ENCODE results near the gene EPGN.

Gene EPGN, protein sequence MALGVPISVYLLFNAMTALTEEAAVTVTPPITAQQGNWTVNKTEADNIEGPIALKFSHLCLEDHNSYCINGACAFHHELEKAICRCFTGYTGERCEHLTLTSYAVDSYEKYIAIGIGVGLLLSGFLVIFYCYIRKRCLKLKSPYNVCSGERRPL

DNA sequence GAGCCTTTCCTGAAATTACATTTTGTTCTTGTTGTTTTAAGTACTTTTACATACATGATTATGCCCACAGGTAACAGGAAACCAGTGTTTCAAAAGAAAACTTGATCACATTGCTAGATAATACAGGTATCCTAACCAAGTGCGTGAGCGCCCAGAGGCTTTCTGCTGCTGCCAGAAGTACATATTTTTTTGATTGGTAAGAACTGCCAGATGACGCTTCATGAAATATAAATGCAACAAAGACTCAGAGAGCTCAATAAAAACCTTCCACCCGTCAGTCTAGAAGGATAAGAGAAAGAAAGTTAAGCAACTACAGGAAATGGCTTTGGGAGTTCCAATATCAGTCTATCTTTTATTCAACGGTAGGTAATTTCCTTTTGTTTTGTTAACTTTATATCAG, at the start of gene EPGN:
TSS of gene EPGN (plus strand) at position 256 of the 400 bp plus-strand sequence. CDS start at position 320, 64 bp downstream.
- no peak for DNase-seq (ENCODE audit: low read depth)

DNA sequence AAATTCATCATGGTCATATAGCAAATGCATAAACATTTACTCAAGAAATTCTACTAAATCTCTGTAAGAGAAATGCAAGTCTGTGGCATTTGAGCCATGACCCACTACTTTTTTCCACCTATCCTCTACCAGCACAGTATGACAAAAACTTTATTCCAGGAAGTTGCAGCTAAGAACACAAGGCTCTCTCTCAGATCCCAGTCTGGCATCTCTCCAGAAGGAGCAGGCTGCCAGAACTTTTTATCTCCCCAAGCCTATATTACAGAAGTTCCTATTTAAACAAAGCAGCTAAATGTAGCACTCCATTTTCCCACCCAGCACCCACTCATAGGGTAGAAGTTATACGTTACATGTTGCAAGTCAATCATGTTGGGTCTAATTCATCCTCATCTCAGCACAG, 49.3 kb upstream of the EPGN start:
- no peak for DNase-seq (ENCODE audit: low read depth)

DNA sequence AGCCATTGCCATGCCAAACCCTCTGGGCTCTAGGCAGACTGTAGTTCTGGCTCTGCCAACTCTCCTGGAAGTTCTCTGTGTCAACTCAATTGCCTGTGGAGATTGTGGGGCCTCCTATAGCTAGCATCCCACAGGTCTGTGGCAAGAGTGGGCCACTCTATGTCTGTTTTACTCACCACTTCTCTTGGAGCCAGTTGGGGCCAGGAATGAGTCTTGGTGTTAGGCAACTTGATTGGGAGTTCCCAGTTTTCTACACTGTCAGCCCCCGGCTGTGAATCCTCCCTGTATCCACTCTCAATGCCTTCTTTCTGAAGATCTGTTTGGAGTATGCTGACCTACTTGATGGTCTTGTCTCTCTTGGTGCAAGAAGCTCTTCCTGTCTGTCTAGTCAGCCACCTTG, 48.2 kb upstream of the EPGN start:
- DNase-seq (ENCODE audit: low read depth), result no peak

DNA sequence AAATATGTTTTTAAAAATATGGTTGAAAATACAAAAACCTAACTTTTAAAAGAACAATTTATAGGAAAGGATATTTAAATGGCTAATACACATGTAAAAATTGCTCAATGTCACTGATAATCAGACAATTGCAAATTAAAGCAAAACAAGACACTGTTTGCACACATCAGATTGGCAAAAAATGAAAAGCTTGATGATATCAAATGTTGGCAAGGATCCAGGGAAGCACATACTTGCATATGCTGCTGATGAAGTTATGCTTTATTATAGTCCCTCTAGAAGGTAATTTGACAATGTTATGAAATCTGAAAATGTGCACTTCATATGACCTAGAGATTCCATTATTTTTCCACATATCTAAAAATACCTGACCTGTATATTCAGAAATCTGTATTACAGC, 45.7 kb upstream of the EPGN start:
- no peak for DNase-seq (ENCODE audit: low read depth)

DNA sequence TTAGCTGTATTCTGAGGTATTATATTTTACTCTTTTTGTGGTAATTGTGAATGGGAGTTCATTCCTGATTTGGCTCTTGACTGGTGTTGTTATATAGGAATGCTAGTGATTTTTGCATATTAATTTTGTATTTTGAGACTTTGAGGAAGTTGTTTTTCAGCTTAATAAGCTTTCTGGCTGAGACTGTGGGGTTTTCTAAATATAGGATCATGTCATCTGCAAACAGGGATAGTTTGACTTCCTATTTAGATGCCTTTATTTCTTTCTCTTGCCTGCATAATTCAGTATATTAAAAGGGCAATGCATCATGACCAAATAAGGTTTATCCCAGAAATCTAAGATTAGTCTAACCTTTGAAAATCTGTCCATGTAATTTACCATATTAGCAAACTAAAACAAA, 44.7 kb upstream of the EPGN start:
- no peak for DNase-seq (ENCODE audit: low read depth)

DNA sequence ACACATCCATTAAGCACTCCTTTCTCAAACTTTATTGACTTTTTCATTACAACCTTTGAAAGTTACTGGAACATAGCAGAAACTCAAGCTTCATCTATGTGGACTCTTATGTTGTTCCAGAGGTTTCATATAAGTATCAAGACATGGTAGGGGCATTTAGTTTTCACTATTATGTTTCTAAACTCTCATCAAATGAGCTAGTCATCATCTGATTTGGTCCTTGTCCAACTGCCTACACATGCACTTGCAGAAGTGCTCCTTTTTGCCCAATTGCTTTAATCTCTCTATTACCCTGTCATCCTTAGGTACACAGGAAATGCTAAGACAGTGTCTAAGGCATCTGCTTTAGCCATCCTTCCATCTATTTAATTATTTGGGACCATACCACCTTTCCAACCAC, 42.2 kb upstream of the EPGN start:
- DNase-seq (ENCODE audit: low read depth), result no peak

DNA sequence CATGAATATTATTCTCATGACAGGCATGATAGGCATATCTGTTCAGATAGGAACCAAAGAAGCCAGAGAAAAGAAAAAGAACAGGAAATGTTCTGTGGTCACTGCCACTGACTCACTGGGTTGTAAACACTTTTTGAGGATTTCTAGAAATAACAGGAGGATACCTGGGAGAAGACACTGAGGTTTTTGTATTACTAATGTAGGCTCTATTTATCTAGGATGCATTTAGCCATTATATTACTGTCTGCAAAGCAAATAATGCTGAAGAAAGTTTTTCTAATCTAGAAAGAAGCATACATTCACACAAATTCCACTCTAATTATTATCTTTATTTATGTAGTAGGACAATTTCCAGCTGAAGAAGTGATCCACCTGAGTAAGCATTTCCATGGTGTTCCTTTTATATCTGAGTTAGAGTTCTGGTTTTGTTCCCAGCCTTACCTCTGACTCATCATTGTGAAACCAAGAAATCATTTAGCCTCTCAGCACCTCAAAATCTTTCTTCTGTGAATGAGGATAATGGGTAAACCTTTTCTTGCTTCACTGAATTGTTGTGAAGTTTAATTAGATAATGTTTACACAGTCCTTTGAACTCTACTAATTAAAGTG, 40.2 kb upstream of the EPGN start:
- DNase-seq (ENCODE audit: low read depth), result no peak

DNA sequence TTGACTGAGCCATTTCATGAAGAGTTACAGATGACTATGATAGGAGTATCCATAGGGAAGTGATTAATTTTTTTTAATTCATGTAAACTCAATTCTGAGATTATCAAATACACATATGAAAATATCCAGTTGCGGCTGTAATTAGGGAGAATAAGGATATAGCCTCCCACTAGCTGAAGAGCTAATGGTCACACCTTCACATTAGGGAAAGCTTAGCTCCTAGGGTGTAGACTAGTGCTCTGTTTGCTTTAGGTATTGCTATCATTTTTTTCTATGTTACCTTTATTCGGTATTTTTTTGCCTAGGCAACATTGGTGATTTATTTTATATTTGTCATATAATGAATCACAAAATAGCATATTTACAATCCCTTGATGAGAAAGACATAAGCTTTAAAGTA, 39.6 kb upstream of the EPGN start:
- DNase-seq (ENCODE audit: low read depth), result no peak

DNA sequence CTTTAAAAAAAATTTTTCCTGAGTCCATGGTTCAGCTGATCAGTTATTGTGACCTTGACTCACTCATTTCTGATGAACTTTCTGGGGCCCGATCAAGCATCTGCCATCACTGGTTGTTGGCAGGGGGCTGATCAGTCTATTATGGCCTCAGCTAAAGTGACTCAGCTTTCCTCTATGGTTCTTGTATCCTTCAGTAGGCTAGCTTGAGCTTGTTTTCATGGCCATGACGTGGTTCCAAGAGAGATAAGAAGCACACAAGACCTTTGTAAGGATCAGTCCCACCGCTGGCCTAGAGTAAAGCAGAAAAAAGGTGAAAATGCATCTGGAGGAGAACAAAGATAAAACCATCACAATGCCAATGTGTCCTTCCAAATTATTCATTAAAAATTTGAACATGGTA, 29.8 kb upstream of the EPGN start:
- DNase-seq (ENCODE audit: low read depth), result no peak

DNA sequence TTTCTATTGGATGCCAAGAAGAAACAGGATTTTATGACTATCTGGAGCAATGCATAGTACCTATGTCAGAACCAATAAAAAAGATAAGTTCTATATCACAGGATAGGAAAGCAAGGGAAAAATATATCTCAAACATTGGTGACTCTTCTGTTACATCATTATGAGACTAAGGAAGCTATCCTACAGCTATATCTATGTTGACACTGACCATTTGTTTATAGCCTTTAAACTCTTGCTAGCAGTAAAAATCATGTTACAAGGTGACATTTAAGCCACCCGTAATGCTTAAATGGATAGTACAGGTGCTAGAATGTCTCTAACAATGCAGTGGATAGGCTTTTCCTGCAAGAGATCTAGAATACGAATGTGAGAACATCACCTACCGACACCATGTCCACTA, 28.6 kb upstream of the EPGN start:
- no peak for DNase-seq (ENCODE audit: low read depth)

DNA sequence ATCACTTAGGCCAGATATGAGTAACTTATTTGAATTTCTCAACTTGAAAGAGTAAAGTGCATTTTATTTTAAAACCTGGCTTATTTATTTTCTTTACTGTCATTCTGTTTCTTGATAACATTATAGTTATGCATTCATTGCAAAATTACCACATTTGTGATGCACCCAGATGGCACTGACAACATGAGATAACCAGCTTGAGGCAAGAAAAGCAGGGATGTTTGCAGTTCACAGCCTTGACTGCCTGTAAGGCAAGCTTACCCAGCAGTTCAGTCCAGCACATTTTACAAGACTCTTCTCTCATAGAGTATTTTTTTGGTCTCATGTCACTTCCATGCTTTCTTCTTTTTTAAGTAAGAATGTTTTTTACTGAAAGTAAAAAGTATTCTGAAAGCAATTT, 25.3 kb upstream of the EPGN start:
- no peak for DNase-seq (ENCODE audit: low read depth)

DNA sequence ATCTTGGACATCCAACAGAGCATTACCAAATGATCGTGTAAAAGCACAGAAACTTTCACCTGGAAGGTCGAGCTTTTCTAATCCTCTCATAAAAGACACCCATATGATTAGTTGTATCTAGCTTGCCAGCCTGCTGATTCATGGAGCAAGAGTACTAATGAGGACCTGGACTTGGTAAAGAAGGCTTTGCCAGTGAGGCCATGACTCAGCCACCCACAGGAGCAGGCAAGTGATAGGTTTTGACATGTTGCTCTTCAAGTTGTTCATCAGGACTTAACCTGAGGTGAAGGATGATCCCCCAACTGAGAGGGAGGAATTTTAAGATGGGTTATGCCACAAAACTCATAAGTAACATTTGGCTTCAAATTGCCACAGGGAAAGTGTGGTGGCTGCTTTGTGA, 24.7 kb upstream of the EPGN start:
- DNase-seq (ENCODE audit: low read depth), result no peak

DNA sequence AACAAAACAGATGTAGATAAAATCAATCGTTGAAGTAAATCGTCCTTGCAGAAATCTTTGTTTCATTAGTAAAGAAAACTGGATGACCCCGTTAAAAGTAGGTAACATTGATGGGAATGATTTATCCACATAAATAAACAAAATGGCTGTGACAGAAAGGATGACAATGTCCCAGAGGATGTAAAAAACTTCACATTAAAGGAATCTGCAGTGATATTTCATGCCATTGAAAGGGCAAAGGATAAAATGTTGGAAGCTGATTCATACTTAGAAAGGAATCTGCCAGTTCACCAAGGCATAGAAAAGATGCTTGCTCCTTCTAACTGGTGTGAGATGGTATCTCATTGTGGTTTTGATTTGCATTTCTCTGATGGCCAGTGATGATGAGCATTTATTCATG, 24.2 kb upstream of the EPGN start:
- no peak for DNase-seq (ENCODE audit: low read depth)

DNA sequence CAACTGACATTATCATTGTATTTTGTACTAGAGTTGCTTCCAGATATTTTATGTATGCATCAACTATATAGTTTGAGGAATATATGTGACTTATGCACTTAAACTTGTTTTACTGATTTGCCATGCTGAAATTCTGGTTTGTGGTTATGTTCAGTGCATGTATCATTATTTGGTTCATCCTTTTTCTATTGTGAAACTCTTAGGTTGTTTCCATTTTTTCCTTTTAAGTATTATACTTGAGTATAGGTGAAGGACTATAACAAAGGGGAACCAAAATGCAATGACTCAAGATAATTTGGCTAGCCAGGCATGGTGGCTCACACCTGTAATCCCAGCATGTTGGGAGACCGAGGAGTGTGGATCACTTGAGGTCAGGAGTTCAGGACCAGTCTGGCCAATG, 21.1 kb upstream of the EPGN start:
- DNase-seq (ENCODE audit: low read depth), result no peak

DNA sequence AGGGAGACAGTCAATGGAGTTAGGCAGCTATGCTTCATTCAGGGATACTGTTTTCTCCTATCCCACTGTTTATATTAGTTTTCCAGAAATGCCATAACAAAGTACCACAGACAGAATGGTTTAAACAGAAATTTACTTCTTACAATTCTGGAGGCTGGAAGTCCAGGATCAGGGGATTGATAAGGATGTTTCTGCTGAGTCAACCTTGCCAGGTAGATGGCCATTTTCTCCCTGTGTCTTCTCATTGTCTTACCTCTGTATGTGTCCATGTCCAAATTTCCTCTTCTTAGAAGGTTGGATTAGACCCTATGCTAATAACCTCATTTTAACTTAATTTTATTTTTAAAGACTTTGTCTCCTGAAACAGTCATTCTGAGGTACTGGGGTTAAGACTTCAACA, 20.5 kb upstream of the EPGN start:
- no peak for DNase-seq (ENCODE audit: low read depth)

DNA sequence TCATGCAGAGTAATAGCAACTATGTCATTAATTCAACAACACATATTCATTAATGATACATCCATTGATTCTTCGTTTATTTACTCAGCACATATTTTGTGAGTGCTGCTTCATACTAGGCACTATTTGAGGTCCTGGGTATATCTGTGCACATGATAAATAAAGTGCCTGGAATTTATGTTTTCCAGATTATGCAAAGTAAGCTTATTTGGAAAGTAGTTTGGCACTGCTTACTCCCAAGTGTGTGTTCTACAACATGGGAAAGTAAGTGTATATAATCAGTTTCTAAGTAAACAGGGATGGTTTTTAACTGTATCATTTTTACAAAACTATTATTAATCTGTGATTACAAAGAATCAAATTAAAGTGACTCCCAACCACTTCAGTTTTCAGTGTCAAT, 16.8 kb upstream of the EPGN start:
- no peak for DNase-seq (ENCODE audit: low read depth)

DNA sequence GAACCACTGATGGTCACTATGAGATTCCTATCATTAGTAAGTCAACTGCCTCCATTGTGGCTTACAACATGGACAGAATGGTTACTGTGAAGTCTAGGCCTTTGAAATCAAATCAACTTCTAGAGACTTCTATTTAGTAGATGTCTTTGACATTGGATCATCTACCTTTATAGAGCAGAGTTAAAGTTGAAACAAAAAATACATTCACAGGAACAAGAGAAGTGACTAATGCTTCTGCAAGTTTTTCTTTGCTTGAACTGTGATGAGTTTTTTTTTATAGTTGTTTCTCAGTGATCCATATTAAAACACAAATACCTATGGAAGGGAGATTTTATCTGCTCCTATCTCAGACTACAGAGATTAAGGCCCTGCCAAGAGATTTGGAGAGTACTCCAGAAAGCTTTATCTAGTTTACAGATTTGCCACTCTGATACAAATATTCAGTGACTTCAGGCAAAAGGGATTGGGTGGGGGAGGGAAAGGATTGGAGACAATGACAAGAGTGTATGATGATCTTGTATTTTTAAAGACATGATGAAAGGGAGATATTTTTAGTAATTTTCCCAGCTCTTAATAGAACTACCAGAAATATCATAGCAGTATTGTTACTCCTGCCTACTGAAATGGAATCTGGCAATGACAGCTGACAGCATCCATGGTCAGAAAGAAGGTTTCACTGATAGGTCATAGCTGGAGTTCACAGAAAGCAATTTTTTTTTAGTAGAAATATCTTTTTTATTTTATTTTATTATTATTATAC, 16.0 kb upstream of the EPGN start:
- no peak for DNase-seq (ENCODE audit: low read depth)

DNA sequence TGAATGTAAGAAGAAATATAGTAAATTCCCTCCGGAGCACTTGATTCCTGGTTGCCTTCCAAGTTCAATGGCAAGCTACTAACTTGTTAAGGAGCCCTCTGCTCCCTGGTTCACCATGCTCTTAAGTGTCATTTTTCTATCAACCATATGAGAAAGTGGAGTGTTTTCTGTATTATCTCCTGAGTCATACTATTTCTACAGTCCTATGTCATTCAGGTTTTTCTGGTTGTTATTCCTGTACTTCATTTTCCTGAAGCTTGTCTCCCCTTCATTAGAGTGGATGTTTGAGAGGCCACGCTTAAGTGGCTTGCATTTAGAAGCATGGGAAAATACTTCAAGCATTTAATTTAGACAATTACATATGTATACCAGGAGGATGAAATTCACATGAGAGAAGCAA, 14.7 kb upstream of the EPGN start:
- DNase-seq (ENCODE audit: low read depth), result no peak

DNA sequence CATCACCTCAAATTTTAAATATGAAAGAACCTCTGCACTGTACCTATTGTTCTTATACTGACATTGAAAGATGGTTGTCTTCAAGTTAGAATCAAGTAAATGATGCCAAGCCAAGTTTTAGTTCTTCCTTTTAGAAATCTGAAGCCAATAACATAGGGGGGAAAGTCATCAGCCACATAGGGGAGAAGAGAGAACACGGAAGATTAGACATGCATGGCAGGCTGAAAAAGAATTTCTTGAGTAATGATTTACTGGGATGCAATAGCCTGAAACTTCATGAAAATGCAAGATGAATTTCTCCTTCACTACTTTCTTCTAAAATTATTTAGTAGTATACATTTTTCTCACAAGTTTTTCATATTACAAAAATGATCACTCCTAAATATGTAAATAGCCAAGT, 13.6 kb upstream of the EPGN start:
- DNase-seq (ENCODE audit: low read depth), result no peak

DNA sequence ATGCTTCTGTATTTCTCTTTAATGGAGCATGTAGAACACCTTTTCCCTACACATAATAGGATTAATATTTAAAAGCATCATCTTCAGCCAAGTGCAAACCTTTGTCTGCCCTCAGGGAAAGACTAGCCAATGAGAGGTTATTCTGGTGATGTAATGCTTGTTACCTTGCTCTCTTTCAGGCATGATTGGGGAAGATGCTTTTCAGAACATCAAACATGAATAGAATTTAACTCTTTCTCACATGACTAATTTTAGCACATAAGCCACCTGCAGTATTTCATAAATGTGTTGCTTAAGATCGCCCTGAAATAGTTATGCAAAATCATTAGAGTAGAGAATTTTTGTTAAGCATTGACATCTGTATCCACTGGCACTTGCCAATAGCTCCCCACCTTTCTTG, 10.7 kb upstream of the EPGN start:
- no peak for DNase-seq (ENCODE audit: low read depth)

DNA sequence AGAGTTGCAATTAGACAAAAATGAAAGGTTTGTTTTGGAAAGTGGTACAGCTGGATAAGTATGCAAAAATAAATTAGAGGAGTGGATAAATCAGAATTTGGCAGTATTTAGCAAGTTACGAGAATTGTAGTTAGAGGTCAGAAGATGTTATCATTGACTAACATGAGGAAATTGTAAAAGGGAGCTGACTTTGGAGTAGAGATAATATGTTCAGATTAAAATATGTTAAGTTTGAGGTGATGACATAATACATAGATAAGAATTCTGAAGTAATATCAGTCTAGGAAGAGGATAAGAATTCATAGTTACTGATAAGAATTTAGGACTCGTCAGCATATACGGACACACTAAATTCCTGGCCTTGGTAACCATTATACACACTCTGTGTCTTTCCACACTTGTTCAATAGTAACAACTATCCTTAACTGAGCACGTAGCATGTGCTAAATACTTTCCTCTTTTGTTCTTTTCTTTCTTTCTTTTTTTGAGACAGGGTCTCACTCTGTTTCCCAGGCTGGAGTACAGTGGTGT, 4.1 kb upstream of the EPGN start:
- no peak for DNase-seq (ENCODE audit: low read depth)

DNA sequence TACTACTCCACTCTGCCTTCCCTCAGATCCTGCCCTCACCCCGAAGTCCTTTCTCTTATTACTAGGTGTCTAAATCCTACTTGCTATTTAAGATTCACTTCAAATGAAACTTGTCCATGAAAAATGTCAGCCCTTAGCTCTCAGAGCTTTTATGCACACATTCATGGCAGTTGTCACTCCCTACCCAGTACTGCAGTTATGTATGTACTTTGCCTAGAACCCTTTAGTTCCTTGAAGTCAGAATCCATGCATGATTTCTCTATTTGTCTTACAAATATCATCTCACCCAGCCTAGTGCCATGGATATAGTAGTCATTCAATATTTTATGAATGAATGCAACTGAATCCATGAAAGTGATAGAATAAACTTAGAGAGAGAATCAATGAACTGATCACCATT, 3.3 kb upstream of the EPGN start:
- no peak for DNase-seq (ENCODE audit: low read depth)

DNA sequence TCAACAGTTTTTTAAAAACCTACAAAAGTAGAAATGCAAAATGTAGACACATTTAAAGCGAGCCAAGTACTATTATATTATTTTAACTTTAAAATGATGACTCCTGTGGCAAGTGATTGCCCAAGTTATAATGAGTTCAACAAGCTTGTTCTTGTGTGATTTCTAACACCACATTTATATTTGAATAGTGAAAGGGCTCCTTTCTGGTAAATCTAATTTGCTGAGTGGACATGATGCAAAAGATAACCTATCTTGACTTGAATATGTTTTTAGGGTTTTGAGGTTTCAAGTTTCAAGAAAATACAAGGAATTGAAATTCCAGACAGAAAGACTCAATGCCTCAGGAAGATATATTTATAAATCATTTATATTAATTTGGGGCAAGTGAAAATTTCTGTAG, 1.1 kb upstream of the EPGN start:
- no peak for DNase-seq (ENCODE audit: low read depth)

DNA sequence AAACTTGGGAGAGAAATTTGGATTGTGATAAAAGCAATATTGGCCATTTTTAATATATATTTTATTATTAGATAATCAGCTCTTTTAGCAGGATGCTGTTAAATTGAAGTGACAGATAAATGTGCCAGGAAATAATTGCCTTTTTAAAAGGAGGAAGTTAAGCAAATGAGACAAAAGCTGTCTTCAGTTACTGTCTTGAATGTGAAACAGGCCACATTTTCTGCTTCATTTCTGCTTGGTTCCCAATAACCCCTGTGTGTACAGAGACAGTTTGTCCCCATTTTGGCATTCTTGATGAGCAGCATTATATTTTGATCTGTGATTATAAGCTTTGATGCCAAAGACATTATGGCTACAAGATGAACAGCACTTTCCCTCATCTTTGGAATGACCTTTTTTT, 953 bp downstream of the EPGN start:
- no peak for DNase-seq (ENCODE audit: low read depth)
